Heart right ventricle (tissue), 16 donors: ENCODE data around the gene RRM1. TPM values are rescaled to one million over a fixed set of nuclear protein-coding genes. Genes with fewer than 3 reads are reported as not detected.

Experiments used
- ATAC-seq, 8 donors: fragments of 200-7000 bp; cut with Tn5 transposase; one replicate each; pipeline ENCODE4 v1.9.1; 2020; ENCODE audit warnings: mild to moderate bottlenecking in 8 of 8, moderate library complexity in 8 of 8, moderate number of reproducible peaks in 1 of 8
- DNase-seq, 2 donors: peaks; one replicate each; pipeline ENCODE4 v3.0.0-alpha.2; 2020
- H3K27ac ChIP-seq, 10 donors: fragments of 200-600 bp; sonication (generic) in 2 of 10; one replicate each; pipeline versions ENCODE4 v1.5.0 to v1.8.0; 2020 to 2022; ENCODE audit warnings: mild to moderate bottlenecking in 3 of 10
- H3K27me3 ChIP-seq, 7 donors: fragments of 200-600 bp; one replicate each; pipeline ENCODE4 v1.8.0; 2021 to 2022; ENCODE audit warnings: mild to moderate bottlenecking in 2 of 7
- H3K36me3 ChIP-seq, 9 donors: fragments of 200-600 bp; sonication (generic) in 1 of 9; one replicate each; pipeline versions ENCODE4 v1.5.0 to v1.8.0; 2020 to 2022; ENCODE audit warnings: mild to moderate bottlenecking in 2 of 9
- H3K4me1 ChIP-seq, 9 donors: fragments of 200-600 bp; sonication (generic) in 1 of 9; one replicate each; pipeline versions ENCODE4 v1.5.0 to v1.8.0; 2020 to 2022; ENCODE audit warnings: mild to moderate bottlenecking in 4 of 9
- H3K4me3 ChIP-seq, 10 donors: fragments of 200-600 bp; sonication (generic) in 2 of 10; one replicate each; pipeline versions ENCODE4 v1.5.0 to v1.8.0; 2020 to 2022; ENCODE audit warnings: mild to moderate bottlenecking in 7 of 10, moderate library complexity in 2 of 10
- H3K9me3 ChIP-seq, 11 donors: fragments of 200-600 bp in 10 of 11; sonication (generic) in 2 of 11; one replicate each; pipeline versions ENCODE4 v1.5.0 to v1.8.0; 2013 to 2022; ENCODE audit warnings: mild to moderate bottlenecking in 2 of 11, control low read depth in 1 of 11, moderate library complexity in 1 of 11
- CTCF ChIP-seq, 9 donors: fragments of 200-600 bp; sonication (generic) in 2 of 9; IDR thresholded peaks; one replicate each; pipeline versions ENCODE4 v1.5.0 to v1.8.0; 2021 to 2022; ENCODE audit warnings: antibody characterized with exemption in 9 of 9, mild to moderate bottlenecking in 5 of 9, moderate library complexity in 1 of 9
- WGBS, 2 donors: extraction: QIAGEN DNeasy Blood & Tissue Kit; methylation state at CpG; one replicate each; pipeline ENCODE4 v1.1.7; 2013; ENCODE audit warnings: inconsistent platforms in 1 of 2; 5-methylcytosine and 5-hydroxymethylcytosine counted together
- intact Hi-C, 10 donors: fragments of 100-400 bp; cut with DNase I; formaldehyde crosslinking; loops; one replicate each; pipeline versions ENCODE4 v1.11.1 to v1.14.2; 2022
- long read RNA-seq, 3 donors: library from polyadenylated mRNA; unstranded; transcript quantifications; one replicate each; pipeline ENCODE4 v2.0.0, GENCODE V29; 2020 to 2021
- polyA plus RNA-seq, 2 donors: library from polyadenylated mRNA; stranded (reverse); fragments of 200-250 nt; gene quantifications; one replicate each; pipeline ENCODE4 v1.2.3, GENCODE V29; 2013
- total RNA-seq, 10 donors: library from RNA; stranded (reverse); fragmentation: NEBNext Ultra II Directional in 3 of 10; extraction: Animal tissue kit (Norgen Biotek cat#: 25700) in 3 of 10; gene quantifications; one replicate each; pipeline versions ENCODE4 v1.2.1 to v1.2.4, GENCODE V29; 2021 to 2023
- donor health status: Arrhythmogenic right ventricular cardiomyopathy.
- donor health status: ischemic (EF 13 %, LVEDD 7.1; RV severe dilation, severe dysfunction).
- donor health status: healthy with polysubstance abuse.
- donor health status: DM: no; HTN: yes; CAD: no.
- donor health status: DM: no; HTN: no; CAD: no.
- donor health status: ischemic (EF 25% LVEDD 6.9; RV normal size, moderate dysfunction).
- donor health status: ischemic (EF 25% LVEDD 5.7; RV mildly dilated, moderate dysfunction).
- donor health status: healthy.
- donor health status: DM: yes; HTN: yes; CAD: no.
- donor health status: Ischemic cardiomyopathy.
- donor health status: ischemic (EF 35%, LVEDD 5.7; RV mildly dilated, moderate dysfunction).
- donor health status: nonischemic (EF 11% LVEDD 7.7; RV severe dilation, severe dysfunction).
- donor health status: DM: yes; HTN: yes; CAD: no.
- donor health status: PGD.
- donor health status: ischemic (EF 29% LVEDD 5.4; RV normal size, mild dysfunction).
- donor health status: nonischemic (EF 23%, LVEDD 6.1; RV moderate dilation, normal function).

RRM1 gene
- total RNA-seq (10 to 100 TPM; 22.9 to 36.6 (median 29.0) TPM), polyA plus RNA-seq (10 to 100 TPM in 1 of 2 donors, 1 to 10 TPM in 1; 3.7 to 15.0 TPM)
- long read RNA-seq, donor 1, transcript RRM1-201 (19 exons, 3,076 nt), result major isoform, 41 of 46 reads
- long read RNA-seq, donor 1, partial matches to known transcripts, result 4 of 46 reads
- long read RNA-seq, donor 1, other reads (novel, unspliced or antisense), result 1 of 46 reads
- long read RNA-seq, donor 2, transcript RRM1-201 (19 exons, 3,076 nt), result major isoform, 27 of 30 reads
- long read RNA-seq, donor 2, partial matches to known transcripts, result 3 of 30 reads
- long read RNA-seq, donor 2, other reads (novel, unspliced or antisense), result 0 of 30 reads
- long read RNA-seq, donor 3, transcript RRM1-201 (19 exons, 3,076 nt), result major isoform, 98 of 142 reads
- long read RNA-seq, donor 3, partial matches to known transcripts, result 34 of 142 reads
- long read RNA-seq, donor 3, other reads (novel, unspliced or antisense), result 10 of 142 reads

- ATAC-seq (peak; percentile 98 to 99 (median 99)), DNase-seq (peak; percentile 92 to 96)
- Histone ChIP-seq H3K4me3 (peak within 1 kb of the TSS; percentile 76 to 93 (median 84)), H3K27ac (peak within 1 kb of the TSS; percentile 79 to 97 (median 94)), H3K9me3 (no peaks in the 10 kb centered on the region), H3K4me1 (peaks cover 0 to 57% (median 15%) of the 10 kb centered on the region in 9 donors), H3K27me3 (no peaks in the 10 kb centered on the region), H3K36me3 (peaks cover 0 to 24% (median 0%) of the 10 kb centered on the region in 9 donors)
- no peak for TF ChIP-seq CTCF (IDR thresholded peaks at IDR 0.05)
- intact Hi-C loops, result no loop called here
- 0 to 1% methylated on average over 74 of the region's 74 CpGs for WGBS, 2 donors
Measured at GRCh38 chr11:4094348-4095291, at the start of gene RRM1. RRM1 (plus strand) TSS chr11:4094799; CDS start chr11:4095013, 214 bp downstream.

GRCh38 chr11:4044976-4045646 is 49.5 kb upstream of the RRM1 start:
- Histone ChIP-seq H3K36me3 (no peaks in the 10 kb centered on the region), H3K27ac (peak overlapping the region in 5 of 10 donors; percentile 0 to 61 (median 35)), H3K9me3 (no peaks in the 10 kb centered on the region), H3K4me3 (no peak overlapping the region), H3K27me3 (no peaks in the 10 kb centered on the region), H3K4me1 (peaks cover 0 to 43% (median 27%) of the 10 kb centered on the region in 9 donors)
- no peak for TF ChIP-seq CTCF (IDR thresholded peaks at IDR 0.05)
- WGBS, 2 donors, result 35 to 41% methylated on average over 4 of the region's 4 CpGs
- intact Hi-C loops, result loop anchor here in 3 of 10 donors (5.0 to 10.0 kb wide), 3 partner anchors 93 to 100 kb away; no protein-coding TSS in a partner anchor
- ATAC-seq, result peak in 7 of 8 donors; percentile 35 to 81 (median 61)
- DNase-seq, result no peak

- H3K9me3 ChIP-seq, result peaks cover 0 to 3% (median 0%) of the 10 kb centered on the region in 11 donors
- H3K27ac ChIP-seq, result no peak overlapping the region
- DNase-seq (no peak), ATAC-seq (no peak)
- no peak for TF ChIP-seq CTCF (IDR thresholded peaks at IDR 0.05)
- H3K4me3 ChIP-seq, result no peak overlapping the region
- H3K4me1 ChIP-seq, result peaks cover 0 to 26% (median 18%) of the 10 kb centered on the region in 9 donors
- intact Hi-C loops, result loop anchor here in 1 of 10 donors (10.0 kb wide), 1 partner anchor 104 kb away; no protein-coding TSS in a partner anchor
- no peaks in the 10 kb centered on the region for H3K27me3 ChIP-seq
- no peaks in the 10 kb centered on the region for H3K36me3 ChIP-seq
Measured at GRCh38 chr11:4048340-4048739, 46.3 kb upstream of the RRM1 start.
